Neural cell (in vitro differentiated cells): Measurements from ENCODE around the gene SLC8A3. TPM values are rescaled to one million over a fixed set of nuclear protein-coding genes. Genes with fewer than 3 reads are reported as not detected.

ENCODE experiments used
- H2AFZ ChIP-seq: fragments of 200-600, 300-800 bp; sonication (generic), shearing (Covaris generic); 2 replicates; pipeline ENCODE4 v1.6.0; 2014; ENCODE audit warnings: low read depth, mild to moderate bottlenecking, antibody characterized with exemption, low read length, moderate library complexity
- H3F3A ChIP-seq: fragments of 200-600 bp; shearing (Covaris generic); 2 replicates; pipeline ENCODE4 v1.6.1; 2016; ENCODE audit warnings: mild to moderate bottlenecking, moderate library complexity, mixed read lengths, antibody characterized with exemption, low read length; ENCODE audit not compliant: insufficient read depth, poor library complexity, severe bottlenecking
- H3K27ac ChIP-seq: fragments of 200-600, 300-800 bp; sonication (generic), shearing (Covaris generic); 2 replicates; pipeline ENCODE4 v1.5.1; 2014; ENCODE audit warnings: mild to moderate bottlenecking, low read length, moderate library complexity
- H3K27me3 ChIP-seq: fragments of 300-800, 200-600 bp; sonication (generic), shearing (Covaris generic); 2 replicates; pipeline ENCODE4 v1.6.0; 2014; ENCODE audit warnings: mild to moderate bottlenecking, low read depth, low read length, moderate library complexity; ENCODE audit not compliant: insufficient read depth
- H3K36me3 ChIP-seq: fragments of 300-800, 200-600 bp; sonication (generic), shearing (Covaris generic); 2 replicates; pipeline ENCODE4 v1.5.1; 2014; ENCODE audit warnings: mild to moderate bottlenecking, antibody characterized with exemption, low read length, moderate library complexity; ENCODE audit not compliant: insufficient read depth
- H3K4me2 ChIP-seq: fragments of 300-800, 200-600 bp; sonication (generic), shearing (Covaris generic); 2 replicates; pipeline ENCODE4 v1.6.0; 2014; ENCODE audit warnings: mild to moderate bottlenecking, low read length
- H3K4me3 ChIP-seq: fragments of 300-800, 200-600 bp; sonication (generic), shearing (Covaris generic); 2 replicates; pipeline ENCODE4 v1.5.1; 2014; ENCODE audit warnings: mild to moderate bottlenecking, low read length, moderate library complexity
- H3K79me2 ChIP-seq: fragments of 200-600 bp; shearing (Covaris generic); replicated peaks from 2 replicates; pipeline ENCODE4 v1.6.0; 2014; ENCODE audit warnings: mild to moderate bottlenecking, low read length, moderate library complexity; ENCODE audit not compliant: insufficient read depth
- H3K9ac ChIP-seq: fragments of 300-800, 200-600 bp; sonication (generic), shearing (Covaris generic); 2 replicates; pipeline ENCODE4 v1.6.1; 2016; ENCODE audit warnings: mild to moderate bottlenecking, low read length, mixed read lengths
- H3K9me2 ChIP-seq: fragments of 200-600 bp; shearing (Covaris generic); 2 replicates; pipeline ENCODE4 v1.6.1; 2016; ENCODE audit warnings: mild to moderate bottlenecking, low read length, mixed read lengths; ENCODE audit not compliant: insufficient read depth
- H3K9me3 ChIP-seq: fragments of 200-600, 300-800 bp; sonication (generic), shearing (Covaris generic); 2 replicates; pipeline ENCODE4 v1.6.1; 2016; ENCODE audit warnings: mild to moderate bottlenecking, mixed run types, low read length, moderate library complexity, mixed read lengths
- H4K20me1 ChIP-seq: fragments of 200-600 bp; shearing (Covaris generic); 2 replicates; pipeline ENCODE4 v1.6.1; 2016; ENCODE audit warnings: mild to moderate bottlenecking, mixed run types; ENCODE audit not compliant: insufficient read depth
- CTCF ChIP-seq: fragments of 450-650 bp; IDR thresholded peaks from 2 replicates; pipeline ENCODE4 v1.5.1; 2014; ENCODE audit warnings: antibody characterized with exemption, mild to moderate bottlenecking, moderate library complexity; ENCODE audit not compliant: poor library complexity, severe bottlenecking
- EP300 ChIP-seq: fragments of 450-650 bp; conservative IDR thresholded peaks from 2 replicates; pipeline ENCODE4 v1.6.1; 2014; ENCODE audit warnings: antibody characterized with exemption, mild to moderate bottlenecking, moderate library complexity; ENCODE audit not compliant: poor library complexity, severe bottlenecking
- EZH2 ChIP-seq: fragments of 200-600, 300-800 bp; shearing (Covaris generic), sonication (generic); IDR thresholded peaks from 2 replicates; pipeline ENCODE4 v1.6.1; 2014; ENCODE audit warnings: antibody characterized with exemption, low read length, borderline replicate concordance, mild to moderate bottlenecking; ENCODE audit not compliant: insufficient read depth, poor library complexity, severe bottlenecking
- MXI1 ChIP-seq: fragments of 450-650 bp; conservative IDR thresholded peaks from 2 replicates; pipeline ENCODE4 v1.6.1; 2014; ENCODE audit warnings: antibody characterized with exemption, mild to moderate bottlenecking; ENCODE audit not compliant: poor library complexity, severe bottlenecking
- POLR2AphosphoS5 ChIP-seq: IDR thresholded peaks from 2 replicates; pipeline ENCODE4 v1.6.1; 2012
- RAD21 ChIP-seq: fragments of 450-650 bp; conservative IDR thresholded peaks from 2 replicates; pipeline ENCODE4 v1.6.1; 2014; ENCODE audit warnings: antibody characterized with exemption, mild to moderate bottlenecking, moderate library complexity
- REST ChIP-seq: IDR thresholded peaks from 2 replicates; pipeline ENCODE4 v1.6.1; 2012; ENCODE audit warnings: borderline replicate concordance
- SMC3 ChIP-seq: fragments of 450-650 bp; conservative IDR thresholded peaks from 2 replicates; pipeline ENCODE4 v1.6.1; 2014; ENCODE audit warnings: antibody characterized with exemption, mild to moderate bottlenecking, moderate library complexity; ENCODE audit not compliant: poor library complexity
- TAF1 ChIP-seq: IDR thresholded peaks from 2 replicates; pipeline ENCODE4 v1.6.1; 2012; ENCODE audit warnings: low read depth
- polyA plus RNA-seq: library from polyadenylated mRNA; depleted of rRNA; stranded (reverse); fragments of >200 nt; gene quantifications from 2 replicates; pipeline ENCODE4 v1.2.3, GENCODE V29; 2014

The SLC8A3 gene
- polyA plus RNA-seq, 1 donor from 2014 or later: 2.9 TPM

- Histone ChIP-seq H3K4me3 (no peak overlapping the region), H3K27me3 (no peaks in the 10 kb centered on the region), H3K9me3 (no peaks in the 10 kb centered on the region), H3K9me2 (no peaks in the 10 kb centered on the region), H3K4me2 (no peak overlapping the region), H4K20me1 (no peaks in the 10 kb centered on the region), H3K9ac (no peak overlapping the region), H3K36me3 (no peaks in the 10 kb centered on the region), H3K27ac (no peak overlapping the region), H2AFZ (no peak overlapping the region), H3K79me2 (no peaks in the 10 kb centered on the region), H3F3A (no peaks in the 10 kb centered on the region)
- no peak for TF ChIP-seq TAF1
- no peak for TF ChIP-seq SMC3
- no peak for TF ChIP-seq EP300
- no peak for TF ChIP-seq CTCF
- no peak for TF ChIP-seq REST
- TF ChIP-seq RAD21: no peak
- TF ChIP-seq POLR2AphosphoS5: no peak
- TF ChIP-seq MXI1: no peak
- no peak for TF ChIP-seq EZH2
Measured at GRCh38 chr14:70148911-70149595, 39.7 kb downstream of the SLC8A3 start.

GRCh38 chr14:70148351-70148750 is 40.4 kb downstream of the SLC8A3 start:
- TF ChIP-seq MXI1 (no peak), SMC3 (no peak), EP300 (no peak), POLR2AphosphoS5 (no peak), CTCF (no peak), REST (no peak), RAD21 (no peak), EZH2 (no peak), TAF1 (no peak)
- Histone ChIP-seq H3K9me3 (no peaks in the 10 kb centered on the region), H3F3A (no peaks in the 10 kb centered on the region), H3K27me3 (no peaks in the 10 kb centered on the region), H3K79me2 (no peaks in the 10 kb centered on the region), H3K9ac (no peak overlapping the region), H3K9me2 (no peaks in the 10 kb centered on the region), H3K4me2 (no peak overlapping the region), H3K36me3 (no peaks in the 10 kb centered on the region), H3K27ac (no peak overlapping the region), H2AFZ (no peak overlapping the region), H4K20me1 (no peaks in the 10 kb centered on the region), H3K4me3 (no peak overlapping the region)
